GM18498 (cell line): ENCODE measurements around the gene PALS2.

ENCODE experiments used
- ATAC-seq: cut with Tn5 transposase; IDR thresholded peaks from one replicate; pipeline ENCODE4 v1.9.1; 2021; ENCODE audit warnings: mild to moderate bottlenecking, moderate library complexity; ENCODE audit not compliant: unreplicated experiment

The PALS2 gene

GRCh38 chr7:24587853-24588252 is 14.6 kb downstream of the PALS2 start:
- ATAC-seq = peak; percentile 65

- ATAC-seq = no peak
Observed at GRCh38 chr7:24591152-24591551, 17.9 kb downstream of the PALS2 start.

- peak; percentile 72 for ATAC-seq
Observed at GRCh38 chr7:24595671-24596418, 22.6 kb downstream of the PALS2 start.

GRCh38 chr7:24597014-24597413 is 23.8 kb downstream of the PALS2 start:
- ATAC-seq = no peak

- no peak for ATAC-seq
Observed at GRCh38 chr7:24601600-24601999, 28.3 kb downstream of the PALS2 start.

GRCh38 chr7:24602860-24603456 is 29.7 kb downstream of the PALS2 start:
- ATAC-seq = no peak

GRCh38 chr7:24604630-24605029 is 31.4 kb downstream of the PALS2 start:
- ATAC-seq = no peak

- ATAC-seq = no peak
Observed at GRCh38 chr7:24608504-24608903, 35.3 kb downstream of the PALS2 start.

- no peak for ATAC-seq
Observed at GRCh38 chr7:24609059-24609458, 35.8 kb downstream of the PALS2 start.

GRCh38 chr7:24609570-24609969 is 36.3 kb downstream of the PALS2 start:
- ATAC-seq = no peak

- no peak for ATAC-seq
Observed at GRCh38 chr7:24611130-24611529, 37.9 kb downstream of the PALS2 start.

GRCh38 chr7:24617957-24618616 is 44.8 kb downstream of the PALS2 start:
- no peak for ATAC-seq

GRCh38 chr7:24619978-24620377 is 46.7 kb downstream of the PALS2 start:
- no peak for ATAC-seq

GRCh38 chr7:24622646-24623182 is 49.5 kb downstream of the PALS2 start:
- ATAC-seq = no peak
